Measurements from ENCODE around the gene PPY.

PPY gene

GRCh38 chr17:43918026-43918389, 24.3 kb downstream of the PPY start:
- Mint-ChIP-seq H3K4me3 (no peak overlapping the region), H3K27me3 (ENCODE audit: low read depth, poor library complexity) (peaks cover 30% of the 10 kb centered on the region), H3K27ac (no peak overlapping the region), H3K9me3 (no peaks in the 10 kb centered on the region), H3K4me1 (peaks cover 25% of the 10 kb centered on the region), H3K36me3 (ENCODE audit: low read depth) (no peaks in the 10 kb centered on the region)
- no peak for DNase-seq
- TF ChIP-seq CTCF (IDR thresholded peaks at IDR 0.05): no peak

GRCh38 chr17:43917348-43918025, 24.8 kb downstream of the PPY start:
- DNase-seq: peak; percentile 47
- Mint-ChIP-seq H3K4me3 (no peak overlapping the region), H3K9me3 (no peaks in the 10 kb centered on the region), H3K4me1 (peaks cover 25% of the 10 kb centered on the region), H3K27me3 (ENCODE audit: low read depth, poor library complexity) (peaks cover 29% of the 10 kb centered on the region), H3K27ac (no peak overlapping the region), H3K36me3 (ENCODE audit: low read depth) (no peaks in the 10 kb centered on the region)
- peak; percentile 37 for TF ChIP-seq CTCF (IDR thresholded peaks at IDR 0.05)

- H3K9me3 Mint-ChIP-seq: no peaks in the 10 kb centered on the region
- peaks cover 25% of the 10 kb centered on the region for H3K4me1 Mint-ChIP-seq
- H3K36me3 Mint-ChIP-seq (ENCODE audit: low read depth): no peaks in the 10 kb centered on the region
- TF ChIP-seq CTCF (IDR thresholded peaks at IDR 0.05): no peak
- no peak overlapping the region for H3K4me3 Mint-ChIP-seq
- peaks cover 29% of the 10 kb centered on the region for H3K27me3 Mint-ChIP-seq (ENCODE audit: low read depth, poor library complexity)
- no peak for DNase-seq
- H3K27ac Mint-ChIP-seq: no peak overlapping the region
These were observed 25.3 kb downstream of the PPY start for GRCh38 chr17:43917016-43917347.

- Mint-ChIP-seq H3K36me3 (ENCODE audit: low read depth) (no peaks in the 10 kb centered on the region), H3K9me3 (no peaks in the 10 kb centered on the region), H3K27ac (no peak overlapping the region), H3K27me3 (ENCODE audit: low read depth, poor library complexity) (peaks cover 29% of the 10 kb centered on the region), H3K4me1 (peaks cover 25% of the 10 kb centered on the region), H3K4me3 (no peak overlapping the region)
- no peak for DNase-seq
- TF ChIP-seq CTCF (IDR thresholded peaks at IDR 0.05): no peak
These were observed 25.9 kb downstream of the PPY start for GRCh38 chr17:43916385-43916784.

- Mint-ChIP-seq H3K27ac (no peak overlapping the region), H3K36me3 (ENCODE audit: low read depth) (no peaks in the 10 kb centered on the region), H3K27me3 (ENCODE audit: low read depth, poor library complexity) (peaks cover 27% of the 10 kb centered on the region), H3K9me3 (no peaks in the 10 kb centered on the region), H3K4me3 (no peak overlapping the region), H3K4me1 (peaks cover 20% of the 10 kb centered on the region)
- no peak for DNase-seq
- no peak for TF ChIP-seq CTCF (IDR thresholded peaks at IDR 0.05)
These were observed 26.7 kb downstream of the PPY start for GRCh38 chr17:43915559-43915958.

- no peaks in the 10 kb centered on the region for H3K9me3 Mint-ChIP-seq
- H3K27me3 Mint-ChIP-seq (ENCODE audit: low read depth, poor library complexity): peaks cover 28% of the 10 kb centered on the region
- no peaks in the 10 kb centered on the region for H3K36me3 Mint-ChIP-seq (ENCODE audit: low read depth)
- no peak overlapping the region for H3K4me3 Mint-ChIP-seq
- peaks cover 15% of the 10 kb centered on the region for H3K4me1 Mint-ChIP-seq
- no peak for TF ChIP-seq CTCF (IDR thresholded peaks at IDR 0.05)
- no peak for DNase-seq
- no peak overlapping the region for H3K27ac Mint-ChIP-seq
These were observed 27.8 kb downstream of the PPY start for GRCh38 chr17:43914451-43914850.

Data from nephron progenitor cell (in vitro differentiated cells).